ENCODE data around the gene ATP8B1.
"Not testable (repeated sequence)": the region's sequence is repeated elsewhere in the genome, so short reads cannot be mapped to it uniquely, and the experiment has no call there.

Gene ATP8B1

GRCh38 chr18:57727952-57728807, 74.9 kb downstream of the ATP8B1 start:
- DNase-seq (ENCODE audit: low read depth, low spot score): no peak

- DNase-seq (ENCODE audit: low read depth, low spot score): not testable (repeated sequence)
These were observed 83.7 kb downstream of the ATP8B1 start for GRCh38 chr18:57719211-57719935.

- no peak for DNase-seq (ENCODE audit: low read depth, low spot score)
These were observed 86.6 kb downstream of the ATP8B1 start for GRCh38 chr18:57716549-57716948.

- DNase-seq (ENCODE audit: low read depth, low spot score): no peak
These were observed 87.4 kb downstream of the ATP8B1 start for GRCh38 chr18:57715671-57716070.

GRCh38 chr18:57715073-57715472, 88.0 kb downstream of the ATP8B1 start:
- no peak for DNase-seq (ENCODE audit: low read depth, low spot score)

- DNase-seq (ENCODE audit: low read depth, low spot score): no peak
These were observed 92.9 kb downstream of the ATP8B1 start for GRCh38 chr18:57710226-57710625.

GRCh38 chr18:57709335-57709734, 93.8 kb downstream of the ATP8B1 start:
- DNase-seq (ENCODE audit: low read depth, low spot score): no peak

- no peak for DNase-seq (ENCODE audit: low read depth, low spot score)
These were observed 94.8 kb downstream of the ATP8B1 start for GRCh38 chr18:57708288-57708687.

- DNase-seq (ENCODE audit: low read depth, low spot score): no peak
These were observed 97.1 kb downstream of the ATP8B1 start for GRCh38 chr18:57705832-57706595.

GRCh38 chr18:57705011-57705410, 98.1 kb downstream of the ATP8B1 start:
- no peak for DNase-seq (ENCODE audit: low read depth, low spot score)

GRCh38 chr18:57698571-57699276, 104.4 kb downstream of the ATP8B1 start:
- no peak for DNase-seq (ENCODE audit: low read depth, low spot score)

GRCh38 chr18:57697426-57697825, 105.7 kb downstream of the ATP8B1 start:
- no peak for DNase-seq (ENCODE audit: low read depth, low spot score)

- DNase-seq (ENCODE audit: low read depth, low spot score): no peak
These were observed 106.8 kb downstream of the ATP8B1 start for GRCh38 chr18:57696271-57696670.

GRCh38 chr18:57691363-57691762, 111.8 kb downstream of the ATP8B1 start:
- DNase-seq (ENCODE audit: low read depth, low spot score): no peak

GRCh38 chr18:57687970-57688369, 115.1 kb downstream of the ATP8B1 start:
- DNase-seq (ENCODE audit: low read depth, low spot score): no peak

GRCh38 chr18:57683470-57683869, 119.6 kb downstream of the ATP8B1 start:
- no peak for DNase-seq (ENCODE audit: low read depth, low spot score)

GRCh38 chr18:57677262-57678211, 125.6 kb downstream of the ATP8B1 start:
- DNase-seq (ENCODE audit: low read depth, low spot score): no peak

- DNase-seq (ENCODE audit: low read depth, low spot score): no peak
These were observed 128.2 kb downstream of the ATP8B1 start for GRCh38 chr18:57674891-57675290.

GRCh38 chr18:57670046-57670445, 133.1 kb downstream of the ATP8B1 start:
- DNase-seq (ENCODE audit: low read depth, low spot score): no peak

- no peak for DNase-seq (ENCODE audit: low read depth, low spot score)
These were observed 135.1 kb downstream of the ATP8B1 start for GRCh38 chr18:57668021-57668420.
